ENCODE measurements around the gene KCNG2.

KCNG2 gene

DNA sequence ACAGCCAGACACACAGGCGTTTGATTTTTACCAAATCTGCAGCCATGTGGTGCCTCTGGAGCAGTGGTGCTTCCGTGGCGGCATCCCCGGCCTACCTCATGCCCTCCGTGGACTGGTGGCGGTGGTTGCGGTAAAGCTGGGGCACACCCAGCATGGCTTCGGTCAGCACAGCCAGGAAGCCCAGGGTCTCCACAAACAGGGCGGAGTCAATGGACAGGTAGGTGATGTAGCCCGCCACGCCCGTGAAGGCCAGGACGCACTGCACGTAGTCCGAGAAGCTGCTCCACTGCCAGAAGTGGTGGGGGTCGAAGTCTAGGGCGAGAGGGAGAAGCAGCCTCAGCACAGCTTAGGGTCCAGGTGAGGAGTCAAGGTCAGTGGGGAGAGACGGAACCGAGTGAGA is 121.4 kb downstream of the KCNG2 start:
- DNase-seq: no peak

DNA sequence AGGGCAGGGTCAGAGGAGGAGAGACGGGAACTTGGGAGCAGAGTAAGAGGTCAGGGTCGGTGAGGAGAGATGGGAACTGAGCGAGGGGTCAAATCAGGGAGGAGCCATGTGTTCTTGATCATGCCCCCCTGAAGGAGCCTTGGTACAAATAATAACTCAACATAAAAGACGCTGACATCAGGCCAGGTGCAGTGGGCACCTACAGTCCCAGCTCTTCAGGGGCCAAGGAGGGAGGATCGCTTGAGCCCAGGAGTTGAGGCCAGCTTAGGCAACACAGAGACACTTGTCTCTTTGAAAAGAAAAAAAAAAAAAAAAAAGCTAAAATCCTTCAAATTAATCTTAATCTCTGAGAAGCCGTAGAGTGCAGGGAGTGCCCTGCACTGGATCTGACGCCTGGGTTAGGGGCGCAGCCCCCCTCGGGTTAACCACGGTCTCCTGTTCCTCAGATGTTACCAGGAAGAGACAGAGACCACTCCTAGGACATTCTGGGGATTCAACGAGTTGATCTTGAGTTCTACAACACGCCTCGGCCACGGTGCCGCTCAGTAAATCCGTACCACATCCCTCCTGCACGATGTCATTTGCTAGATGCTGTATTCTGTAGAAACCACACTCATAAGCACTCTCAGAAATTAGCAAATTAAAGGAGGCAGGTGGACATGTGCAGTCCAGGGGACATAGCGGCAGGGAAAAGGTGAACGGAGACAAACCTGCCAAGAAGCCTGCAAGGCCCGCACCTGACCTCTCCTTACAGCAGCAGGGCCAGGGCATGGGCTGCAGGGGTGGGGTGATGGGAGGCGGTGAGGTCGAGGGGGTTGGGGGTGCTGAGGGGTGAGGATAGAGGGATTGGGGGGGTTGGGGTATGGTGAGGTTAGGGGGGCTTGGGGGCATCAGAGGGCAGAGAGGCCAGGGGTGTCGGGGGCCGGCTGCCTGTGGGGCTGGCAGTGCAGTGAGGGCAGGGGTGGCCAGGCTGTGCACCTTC is 124.5 kb downstream of the KCNG2 start:
- no peak for DNase-seq

DNA sequence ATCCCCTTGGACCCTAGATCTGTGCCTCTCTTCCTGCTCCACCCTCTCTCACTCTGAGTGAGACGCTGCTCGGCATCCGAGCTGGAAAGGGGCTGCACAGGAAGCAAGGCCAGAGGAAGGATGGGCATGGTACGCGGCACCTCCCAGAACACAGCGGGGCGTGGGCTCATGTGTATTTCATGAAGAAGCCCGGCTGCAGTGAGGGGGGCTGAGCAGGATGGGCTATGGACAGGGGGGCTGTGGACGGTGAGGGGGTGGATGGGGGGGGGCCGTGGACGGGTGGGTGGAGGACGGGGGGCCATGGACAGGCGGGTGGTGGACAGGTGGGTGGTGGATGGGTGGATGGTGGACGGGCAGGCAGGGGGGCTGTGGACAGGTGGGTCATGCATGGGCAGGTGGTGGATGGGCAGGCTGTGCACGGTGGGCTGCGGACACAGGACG is 125.3 kb downstream of the KCNG2 start:
- DNase-seq: no peak

DNA sequence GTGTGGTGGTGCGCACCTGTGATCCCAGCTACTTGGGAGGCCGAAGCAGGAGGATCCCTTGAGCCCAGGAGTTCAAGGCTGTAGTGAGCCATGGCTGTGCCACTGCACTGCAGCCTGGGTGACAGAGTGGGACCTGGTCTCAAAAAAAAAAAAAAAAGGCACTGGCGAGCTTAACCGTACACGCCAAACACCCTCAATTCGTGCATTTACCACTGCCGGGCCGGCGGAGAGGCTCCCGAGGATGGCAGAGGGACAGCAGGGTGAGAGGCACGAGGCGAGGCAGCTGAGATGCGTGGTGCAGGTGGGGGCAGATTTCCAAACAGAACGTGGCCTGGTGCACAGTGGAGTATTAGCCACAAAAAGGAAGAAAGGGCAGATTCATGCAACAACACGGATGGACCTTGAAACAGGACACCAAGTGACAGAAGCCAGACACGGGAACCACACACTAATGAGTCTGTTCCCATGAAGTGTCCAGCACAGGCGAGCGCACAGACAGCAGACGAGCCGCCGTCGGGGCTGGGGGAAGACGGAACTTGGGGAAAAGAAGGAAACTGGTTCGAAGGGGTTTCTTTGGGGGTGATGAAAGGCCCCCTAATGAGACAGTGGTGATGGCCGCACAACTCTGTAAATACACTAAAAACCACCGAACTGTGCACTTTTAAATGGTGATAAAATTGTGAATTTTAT is 126.3 kb downstream of the KCNG2 start:
- DNase-seq: no peak

DNA sequence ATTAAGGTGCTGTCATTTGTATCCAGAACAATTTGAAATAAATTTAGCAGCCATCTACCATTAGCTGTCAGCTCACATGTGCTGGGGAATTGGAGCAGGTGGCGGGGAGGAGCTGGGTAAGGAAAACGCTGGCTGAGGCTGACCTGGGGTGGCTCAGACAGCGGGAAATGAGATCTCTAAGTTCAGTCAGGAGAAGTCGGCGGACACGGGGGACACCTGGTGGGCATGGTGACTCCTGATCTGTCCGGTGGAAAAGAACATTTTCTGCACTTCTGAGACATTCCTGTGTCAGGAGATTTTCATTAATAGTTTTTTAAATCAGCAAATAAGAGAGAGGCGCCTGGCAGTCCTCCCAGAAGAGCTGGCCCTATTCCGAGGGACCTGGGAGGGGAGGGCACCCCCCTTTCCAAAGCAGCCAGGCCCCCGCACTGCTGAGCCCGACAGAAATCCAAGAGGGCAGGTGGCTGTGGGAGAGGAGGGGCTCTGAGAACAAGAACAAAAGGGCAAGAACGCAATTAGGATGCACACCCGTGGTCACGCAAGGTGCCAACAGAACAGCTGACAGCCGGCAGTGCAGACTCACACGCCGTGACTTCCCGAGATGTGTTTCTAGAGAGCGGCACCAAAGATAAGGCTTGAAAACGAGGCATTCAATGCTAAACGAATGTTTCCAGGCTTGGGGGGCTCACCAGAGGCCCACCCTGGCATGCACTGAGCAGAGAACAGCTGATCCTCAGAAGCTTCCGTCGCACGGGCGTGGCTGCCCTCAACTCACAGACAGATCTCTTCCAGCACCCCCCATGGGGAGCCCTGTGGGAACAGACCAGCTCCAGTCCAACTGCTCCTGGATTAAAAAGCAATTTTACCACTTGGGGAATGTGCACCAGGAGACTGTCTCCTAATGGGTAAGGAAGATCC is 127.3 kb downstream of the KCNG2 start:
- DNase-seq: peak in 17 of 51 donors; percentile 14 to 66 (median 46)

DNA sequence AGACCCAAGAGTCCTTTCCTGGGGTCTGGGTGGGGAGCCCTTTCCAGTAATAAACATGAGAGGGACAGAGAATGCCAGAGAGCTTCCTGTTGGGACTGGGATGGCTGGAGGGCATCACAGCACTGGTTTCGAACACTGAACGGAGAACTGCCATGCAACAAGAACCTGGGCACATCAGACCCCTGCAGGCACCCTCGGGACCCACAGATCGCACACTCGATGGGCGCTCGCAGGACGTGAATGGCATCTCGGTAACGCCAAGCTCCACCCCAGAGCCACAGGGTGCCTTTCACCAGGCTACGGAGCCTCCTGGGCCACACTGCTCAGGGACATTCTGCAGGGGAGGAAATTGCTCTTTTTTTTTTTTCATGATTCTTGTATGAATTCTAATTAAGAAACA is 128.6 kb downstream of the KCNG2 start:
- no peak for DNase-seq

DNA sequence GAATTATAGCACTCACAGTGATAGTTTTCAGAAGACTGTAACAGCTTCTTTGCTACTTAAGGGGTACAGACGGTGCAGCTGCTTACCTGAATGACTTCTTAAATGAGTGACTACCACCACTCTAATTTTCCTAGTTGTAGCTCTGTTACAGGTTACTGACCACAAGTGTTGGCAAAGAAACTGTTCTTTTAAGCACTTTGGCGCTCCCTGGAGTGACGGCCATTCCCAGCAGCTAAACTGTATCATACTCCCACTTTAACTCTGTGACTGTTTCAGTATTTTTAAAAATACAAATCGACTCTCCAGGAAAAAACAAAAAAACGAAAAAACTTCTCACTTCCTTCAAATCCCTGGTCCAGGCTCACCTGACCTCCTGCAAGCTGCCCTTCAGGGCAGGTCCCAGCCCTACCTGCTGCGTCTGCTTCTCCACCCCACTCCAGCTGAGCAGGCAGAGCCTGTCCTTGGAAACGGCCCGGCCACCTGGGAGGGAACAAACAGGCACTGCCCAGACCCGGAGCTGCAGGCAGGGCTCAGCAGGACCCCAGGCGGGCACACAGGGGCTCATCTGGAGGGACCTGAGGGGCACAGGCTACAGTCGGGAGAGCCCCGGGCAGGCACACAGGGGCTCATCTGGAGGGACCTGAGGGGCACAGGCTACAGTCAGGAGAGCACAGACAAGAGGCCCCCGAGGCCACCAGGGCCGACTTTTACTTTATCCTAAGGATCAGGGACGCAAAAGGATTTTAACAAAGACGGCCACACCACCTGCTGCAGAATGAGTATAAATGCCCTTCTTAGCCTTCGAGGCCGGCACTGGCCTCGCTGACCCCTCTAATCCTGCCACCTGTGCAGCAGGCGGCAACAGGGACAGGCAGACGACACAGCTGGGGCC is 129.2 kb downstream of the KCNG2 start:
- no peak for DNase-seq

DNA sequence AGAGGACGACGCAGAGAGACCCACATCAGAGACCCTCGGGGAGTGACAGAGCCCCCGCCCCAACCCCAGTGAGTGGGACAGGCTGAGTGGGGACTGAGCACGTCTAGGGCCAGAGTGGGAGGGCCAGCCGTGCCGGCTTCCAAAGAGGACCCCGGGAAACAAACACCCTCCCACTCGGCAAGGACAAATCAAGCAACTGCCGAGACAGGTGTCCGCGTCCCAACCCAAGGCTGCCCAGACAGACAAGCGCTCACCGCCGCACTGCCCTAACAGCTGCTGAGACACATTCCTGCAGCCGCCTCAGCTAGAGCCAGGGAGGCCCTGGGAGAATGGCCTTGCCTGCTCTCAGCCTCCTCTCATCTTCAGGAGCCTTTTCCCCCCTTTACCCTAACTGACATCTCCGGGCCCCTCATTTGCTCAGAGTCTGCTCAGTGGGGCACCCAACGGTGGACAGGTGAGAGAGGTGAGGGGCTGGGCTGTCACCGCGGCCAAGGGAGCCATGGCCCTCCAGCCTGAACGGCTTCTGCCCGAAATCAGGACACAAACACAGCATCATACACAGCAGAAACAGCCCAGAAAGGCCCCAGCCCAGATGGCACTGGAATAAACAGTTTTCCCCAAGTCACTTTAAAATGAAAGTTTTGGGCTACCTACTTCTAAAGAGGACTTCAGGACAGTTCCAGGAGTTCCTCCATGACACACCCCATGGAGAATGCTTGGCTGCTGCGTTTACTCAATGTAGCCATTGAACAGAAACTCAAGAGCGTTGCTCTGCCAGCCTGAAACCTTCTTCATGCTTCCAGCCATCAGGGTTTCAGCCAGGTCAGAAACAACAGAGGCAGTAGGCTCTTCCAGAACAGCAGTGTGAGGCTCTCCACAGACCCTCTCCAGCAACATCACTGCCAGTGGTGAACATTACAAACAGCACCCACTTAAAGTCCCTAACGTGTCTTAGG is 130.1 kb downstream of the KCNG2 start:
- no peak for DNase-seq

DNA sequence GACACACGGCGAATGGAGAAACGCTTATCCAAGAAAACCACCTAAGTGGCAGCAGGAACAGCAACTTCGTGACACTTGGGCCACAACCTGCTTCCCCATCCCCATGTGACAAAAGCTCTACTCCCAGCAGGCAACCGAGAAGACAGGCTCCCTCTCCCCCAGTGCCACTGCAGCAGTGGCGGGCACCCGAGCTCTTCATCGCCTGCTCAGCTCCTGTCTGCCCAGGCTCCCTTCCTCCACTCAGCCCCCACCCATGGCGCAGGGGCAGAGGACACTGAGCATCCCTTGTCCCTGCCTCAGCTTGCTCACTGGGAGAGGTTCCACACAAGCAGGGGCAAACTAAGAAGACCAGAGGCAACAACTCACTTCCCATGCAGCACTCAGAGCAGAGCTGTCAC is 130.8 kb downstream of the KCNG2 start:
- no peak for DNase-seq

DNA sequence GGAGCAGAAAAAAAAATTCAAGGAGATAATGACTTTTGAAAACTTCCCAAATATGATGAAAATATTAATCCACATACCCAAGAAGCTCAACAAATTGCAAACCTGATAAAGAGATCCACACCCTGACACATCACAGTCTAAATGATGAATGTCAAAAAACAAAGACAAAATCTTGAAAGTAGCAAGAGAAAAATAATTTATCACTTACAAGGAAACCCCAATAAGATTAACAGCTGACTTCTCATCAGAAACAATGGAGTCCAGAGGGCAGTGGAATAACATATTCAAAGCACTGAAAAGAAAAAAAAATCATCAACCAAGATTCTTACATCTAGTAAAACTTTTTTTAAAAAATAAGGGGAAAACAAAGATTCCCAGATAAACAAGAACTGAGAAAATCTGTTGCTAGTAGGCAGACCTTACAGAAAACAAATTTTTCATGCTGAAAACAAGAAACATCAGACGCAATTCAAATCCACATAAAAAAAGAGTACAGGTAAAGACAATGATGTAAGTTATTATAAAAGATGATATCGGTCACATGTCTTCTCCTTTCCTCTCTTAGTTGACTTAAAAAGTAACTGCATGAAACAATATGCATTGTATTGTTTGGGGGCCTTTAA is 132.4 kb downstream of the KCNG2 start:
- DNase-seq: no peak

DNA sequence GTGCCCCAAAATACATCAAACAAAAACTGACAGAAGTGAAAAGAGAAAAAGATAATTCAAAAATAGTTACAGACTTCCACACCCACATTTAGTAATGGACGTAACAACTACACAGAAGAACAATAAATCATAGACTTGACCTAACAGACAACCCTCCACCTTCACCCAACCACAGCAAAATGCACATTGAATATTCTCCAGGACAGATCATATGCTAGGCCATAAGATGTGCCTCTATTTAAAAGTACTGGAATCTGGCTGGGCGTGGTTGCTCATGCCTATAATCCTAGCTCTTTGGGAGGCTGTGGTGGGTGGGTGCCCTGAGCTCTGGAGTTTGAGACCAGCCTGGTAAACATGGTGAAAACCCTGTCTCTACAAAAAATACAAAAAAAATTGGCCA is 133.7 kb downstream of the KCNG2 start:
- DNase-seq: no peak

DNA sequence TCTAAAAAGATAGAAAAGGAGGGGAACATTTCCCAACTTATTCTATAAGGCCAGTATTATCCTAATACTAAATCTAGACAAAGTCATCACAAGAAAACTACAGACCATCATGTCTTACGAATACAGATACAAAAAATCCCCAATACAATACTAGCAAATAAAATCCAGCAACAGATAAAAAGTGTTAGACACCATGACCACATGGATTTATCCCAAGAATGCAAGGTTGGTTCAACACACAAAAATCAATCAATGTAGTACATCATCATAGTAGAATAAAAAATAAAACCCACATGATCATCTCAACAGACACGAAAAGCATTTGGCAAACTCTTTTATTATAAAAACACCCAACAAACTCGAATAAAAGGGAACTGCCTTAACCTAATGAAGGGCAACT is 135.2 kb downstream of the KCNG2 start:
- DNase-seq: no peak

DNA sequence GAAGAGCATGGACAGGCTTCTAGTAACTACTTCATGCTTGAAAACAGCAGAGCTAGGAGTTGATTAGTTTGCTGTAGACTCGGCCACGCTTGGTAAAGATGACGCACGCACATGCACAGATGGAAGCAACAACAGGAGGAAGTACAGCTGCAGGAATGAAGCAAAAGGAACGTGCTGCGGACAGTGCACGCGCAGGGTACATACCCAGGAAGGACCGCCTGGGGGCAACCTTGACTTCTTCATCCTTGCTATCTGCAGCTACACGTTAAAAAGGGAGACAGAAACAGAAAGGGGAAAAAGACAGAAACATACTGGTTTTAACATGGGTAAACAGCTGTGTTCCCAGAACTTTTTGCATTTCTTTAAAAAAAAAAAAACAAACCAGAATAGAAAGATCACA is 136.0 kb downstream of the KCNG2 start:
- DNase-seq: no peak

DNA sequence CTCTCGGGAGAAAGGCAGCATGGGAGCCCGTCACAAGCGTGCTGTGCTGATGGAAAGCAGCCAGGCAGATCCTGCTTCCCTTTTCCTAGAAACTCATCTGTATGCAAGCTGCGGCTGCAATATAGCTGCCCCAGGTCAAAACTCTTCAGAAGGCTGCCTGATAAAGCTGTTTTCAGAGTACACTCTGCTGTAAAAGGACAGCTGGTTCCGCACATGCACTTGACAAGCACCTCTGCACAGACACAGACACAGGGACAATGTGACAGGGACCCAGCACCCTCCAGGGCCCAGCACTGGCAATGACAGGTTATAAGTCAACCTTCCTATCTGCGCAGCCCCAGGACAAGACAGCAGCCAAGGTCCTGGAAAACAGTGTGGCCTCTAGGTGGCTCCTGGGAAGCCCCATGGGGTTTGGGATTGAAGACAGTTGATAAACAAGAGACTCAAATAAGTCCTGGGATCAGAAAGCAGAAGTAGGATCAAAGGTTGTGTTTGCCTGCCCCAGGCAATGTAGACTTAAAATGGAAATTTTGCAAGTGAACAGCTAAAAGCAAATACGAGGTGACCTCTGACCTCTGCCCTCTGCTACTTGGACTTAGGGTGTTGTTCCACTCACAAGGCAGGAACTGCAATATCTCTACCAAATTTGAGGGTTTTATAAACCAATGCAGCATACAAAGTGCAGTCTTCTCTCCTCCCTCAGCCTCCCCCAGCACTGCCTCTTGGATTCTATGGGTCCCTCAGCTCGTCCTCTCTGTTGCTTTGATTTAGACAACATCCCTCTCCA is 136.8 kb downstream of the KCNG2 start:
- no peak for DNase-seq

DNA sequence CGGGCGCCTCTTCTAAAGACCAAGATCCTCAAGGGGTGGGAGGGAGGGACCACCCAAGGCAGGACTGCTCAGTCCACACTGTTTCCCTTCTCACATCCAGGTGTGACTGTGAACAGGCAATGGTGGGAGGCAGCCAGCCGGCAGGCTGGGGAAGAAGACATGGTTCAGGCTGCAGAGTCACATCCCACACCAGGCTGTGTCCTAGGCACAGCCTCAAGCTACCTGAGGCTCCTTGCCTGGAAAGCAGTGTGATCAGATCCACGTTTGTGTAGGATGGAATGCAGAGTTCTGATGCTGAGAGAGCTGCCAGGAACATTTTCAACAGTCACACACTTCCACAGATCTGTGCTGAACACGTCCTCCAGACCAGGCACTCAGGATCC is 137.4 kb downstream of the KCNG2 start:
- DNase-seq: no peak

DNA sequence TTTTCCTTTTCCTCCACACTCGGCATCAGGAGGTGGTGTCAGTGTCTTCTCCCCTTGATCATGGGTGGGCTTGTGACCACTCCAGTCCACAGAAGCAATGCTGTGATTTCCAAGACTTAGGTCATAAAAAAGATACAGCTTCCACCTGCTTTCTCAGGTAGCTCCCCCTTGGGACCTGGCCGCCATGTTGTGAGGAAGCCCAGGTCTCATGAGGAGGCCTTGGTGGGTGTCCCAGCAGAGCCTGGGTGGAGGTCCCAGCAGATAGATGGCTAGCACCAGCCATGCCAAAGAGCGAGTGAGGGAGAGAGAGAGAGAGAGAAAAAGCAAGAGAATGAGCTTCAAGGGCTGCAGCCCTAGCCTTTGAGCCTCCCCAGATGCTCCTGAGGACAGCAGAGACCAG is 137.8 kb downstream of the KCNG2 start:
- DNase-seq: no peak

DNA sequence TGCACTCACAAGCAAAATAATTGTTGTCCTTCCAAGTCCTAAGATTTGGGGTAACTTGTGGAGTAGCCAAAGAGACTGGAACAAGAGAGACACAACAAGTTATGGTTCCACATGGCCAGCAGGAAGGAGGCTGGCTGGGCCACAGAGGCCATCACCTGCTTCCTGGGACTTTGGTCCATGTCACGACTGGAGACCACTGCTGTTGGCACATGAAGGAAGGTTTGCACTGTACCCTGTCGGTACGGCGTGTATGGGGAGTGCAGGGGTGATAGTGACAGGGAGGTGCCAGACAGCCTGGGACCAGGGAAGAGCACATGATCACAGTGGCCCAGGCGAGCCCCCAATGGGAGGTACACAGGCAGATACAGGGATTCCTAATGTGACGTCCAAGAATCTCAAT is 138.2 kb downstream of the KCNG2 start:
- no peak for DNase-seq

DNA sequence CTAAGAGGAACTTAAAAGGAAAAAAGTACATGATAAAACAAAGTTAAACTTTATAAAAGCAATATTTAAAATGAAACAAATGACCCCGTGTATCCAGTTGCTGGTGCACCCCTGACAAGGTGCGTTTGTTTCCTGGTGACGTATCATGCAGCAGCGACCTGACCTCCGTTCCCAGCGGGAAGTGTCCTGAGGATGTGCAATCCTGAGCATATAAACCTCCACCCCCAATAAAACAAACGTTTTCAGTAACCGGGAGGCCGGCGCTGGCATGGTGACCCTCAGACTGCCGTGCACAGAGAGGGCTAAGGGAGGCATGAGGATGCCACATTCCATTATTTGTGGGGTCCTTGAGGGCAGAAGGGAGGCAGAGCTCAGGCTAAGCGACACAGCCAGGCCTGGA is 138.9 kb downstream of the KCNG2 start:
- DNase-seq: no peak

All from hypothalamus (tissue), 51 donors.